Fibroblast of mammary gland (primary cell): ENCODE results near the gene UVRAG.
A peak's percentile ranks its signal among the peaks of the same experiment; 100 is the strongest.

Source experiments
- DNase-seq: peaks from one replicate; pipeline ENCODE4 v3.0.0-alpha.2; 2010; ENCODE audit warnings: low read depth
- H3K4me3 ChIP-seq: 2 replicates; pipeline ENCODE4 v1.5.1; 2011; ENCODE audit warnings: low read depth, mild to moderate bottlenecking, low read length, moderate library complexity; ENCODE audit not compliant: control insufficient read depth
- TF ChIP-seq, protein P1 (sequence below): conservative IDR thresholded peaks from 2 replicates; pipeline ENCODE4 v1.5.1; 2011; ENCODE audit warnings: low read depth, low read length, inconsistent platforms; ENCODE audit not compliant: control insufficient read depth, insufficient read depth

The UVRAG gene

DNA sequence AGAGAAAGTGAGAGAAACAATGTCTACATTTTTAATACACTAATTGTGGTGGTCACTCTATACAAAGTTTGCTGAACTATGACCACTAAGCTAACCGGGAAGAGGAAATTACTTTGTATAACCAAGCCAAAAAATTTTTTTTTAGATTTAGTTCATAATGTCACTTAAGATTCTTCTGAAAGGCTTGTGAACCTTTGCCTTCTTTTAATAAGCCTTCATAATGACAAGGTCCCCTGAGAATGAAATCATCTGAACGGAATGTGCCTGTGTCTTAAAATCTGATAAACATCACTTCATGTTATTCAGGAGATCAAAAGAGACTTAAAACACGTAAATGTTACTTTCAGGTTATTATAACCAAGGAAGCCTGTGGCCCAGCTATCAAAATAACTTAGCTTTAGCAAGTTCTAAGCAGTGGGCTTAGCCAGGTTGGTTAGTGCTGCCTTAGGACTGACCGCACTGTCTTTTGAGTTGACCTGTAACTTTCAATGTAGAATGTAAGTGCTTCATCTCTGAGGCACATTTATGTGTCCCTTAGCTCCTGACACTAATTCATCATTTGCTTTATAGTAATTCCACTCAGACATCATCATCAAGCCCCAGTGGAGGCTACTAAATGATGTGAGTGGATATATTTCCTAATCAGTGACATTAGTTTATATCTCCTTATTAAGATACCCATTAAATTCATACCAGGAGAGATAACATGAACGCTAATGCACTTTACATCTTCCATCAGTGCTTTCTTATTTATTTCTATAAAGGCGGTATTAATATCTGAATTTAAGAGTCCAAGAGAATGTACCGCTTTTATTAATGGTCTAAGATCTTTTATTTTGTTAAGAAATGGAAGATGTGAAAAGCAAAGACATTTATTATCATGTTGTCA is 268.8 kb downstream of the UVRAG start:
- H3K4me3 ChIP-seq, result no peak overlapping the region
- TF ChIP-seq, protein P1, sequence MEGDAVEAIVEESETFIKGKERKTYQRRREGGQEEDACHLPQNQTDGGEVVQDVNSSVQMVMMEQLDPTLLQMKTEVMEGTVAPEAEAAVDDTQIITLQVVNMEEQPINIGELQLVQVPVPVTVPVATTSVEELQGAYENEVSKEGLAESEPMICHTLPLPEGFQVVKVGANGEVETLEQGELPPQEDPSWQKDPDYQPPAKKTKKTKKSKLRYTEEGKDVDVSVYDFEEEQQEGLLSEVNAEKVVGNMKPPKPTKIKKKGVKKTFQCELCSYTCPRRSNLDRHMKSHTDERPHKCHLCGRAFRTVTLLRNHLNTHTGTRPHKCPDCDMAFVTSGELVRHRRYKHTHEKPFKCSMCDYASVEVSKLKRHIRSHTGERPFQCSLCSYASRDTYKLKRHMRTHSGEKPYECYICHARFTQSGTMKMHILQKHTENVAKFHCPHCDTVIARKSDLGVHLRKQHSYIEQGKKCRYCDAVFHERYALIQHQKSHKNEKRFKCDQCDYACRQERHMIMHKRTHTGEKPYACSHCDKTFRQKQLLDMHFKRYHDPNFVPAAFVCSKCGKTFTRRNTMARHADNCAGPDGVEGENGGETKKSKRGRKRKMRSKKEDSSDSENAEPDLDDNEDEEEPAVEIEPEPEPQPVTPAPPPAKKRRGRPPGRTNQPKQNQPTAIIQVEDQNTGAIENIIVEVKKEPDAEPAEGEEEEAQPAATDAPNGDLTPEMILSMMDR, result no peak
- peak; percentile 70 for DNase-seq

GRCh38 chr11:76085270-76085669 is 270.3 kb downstream of the UVRAG start:
- H3K4me3 ChIP-seq, result no peak overlapping the region
- no peak for DNase-seq
- TF ChIP-seq, protein P1, result no peak

DNA sequence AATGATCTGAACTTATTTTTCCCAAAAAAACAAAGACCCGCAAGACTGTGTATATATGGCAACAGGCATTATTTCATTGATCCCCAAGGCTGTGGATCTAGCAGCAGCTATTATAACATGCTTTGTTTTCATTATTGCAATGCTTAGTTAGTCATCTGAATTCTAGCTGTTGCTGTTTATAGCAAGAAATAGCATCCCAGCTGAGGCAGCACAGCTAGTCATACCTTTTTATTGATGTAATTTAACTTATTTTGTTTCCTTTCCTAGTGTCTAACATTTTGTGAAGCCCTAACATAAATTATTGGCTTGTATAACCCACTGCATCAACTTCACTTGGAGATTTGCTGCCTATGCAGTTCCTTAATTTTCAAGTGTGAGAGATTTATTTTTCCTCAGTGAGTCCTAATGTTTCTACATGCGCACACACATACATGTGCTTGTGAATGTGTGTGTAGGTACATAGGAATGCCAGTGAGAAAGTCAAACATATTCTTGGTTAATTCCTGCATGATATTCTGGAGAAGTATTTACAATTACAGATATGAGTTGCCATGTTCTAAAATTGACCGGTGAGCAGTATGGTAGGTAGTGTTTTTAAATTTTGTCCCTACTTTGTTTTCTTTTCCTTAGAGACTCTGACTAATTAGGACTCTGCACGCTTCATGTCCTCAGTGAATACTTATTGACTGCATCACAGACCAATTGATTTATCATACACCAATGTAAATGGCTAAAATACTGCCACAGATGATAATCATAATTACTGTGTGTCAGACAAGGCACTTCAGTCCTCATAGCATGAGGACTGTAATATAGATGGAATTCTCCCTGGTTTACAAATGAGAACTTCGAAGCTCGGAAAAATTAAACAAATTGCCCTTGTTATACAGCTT is 272.0 kb downstream of the UVRAG start:
- peak; percentile 70 for DNase-seq
- TF ChIP-seq, protein P1, result no peak
- H3K4me3 ChIP-seq, result no peak overlapping the region

- TF ChIP-seq, protein P1, result no peak
- H3K4me3 ChIP-seq, result no peak overlapping the region
- no peak for DNase-seq
Observed at GRCh38 chr11:76087749-76088148, 272.7 kb downstream of the UVRAG start.

DNA sequence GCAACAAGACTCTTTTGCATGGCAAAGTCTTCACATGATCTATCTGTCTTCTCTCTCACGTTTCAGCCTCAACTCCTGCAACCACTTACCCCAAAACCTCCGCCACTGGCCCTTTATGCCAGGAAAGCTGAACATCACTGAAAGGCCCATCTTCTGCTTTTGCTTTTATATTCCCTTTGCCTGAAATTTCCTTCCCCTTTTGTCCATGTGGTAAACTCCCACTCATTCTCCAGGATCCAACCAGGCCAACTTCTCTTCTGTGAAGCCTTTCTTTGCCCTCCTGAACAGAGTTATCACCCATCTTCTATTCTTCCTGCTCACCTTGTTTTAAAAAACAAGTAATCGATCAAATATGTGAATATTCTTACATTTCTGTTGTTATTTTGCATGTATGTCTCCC is 273.5 kb downstream of the UVRAG start:
- DNase-seq, result no peak
- no peak overlapping the region for H3K4me3 ChIP-seq
- TF ChIP-seq, protein P1, result no peak

DNA sequence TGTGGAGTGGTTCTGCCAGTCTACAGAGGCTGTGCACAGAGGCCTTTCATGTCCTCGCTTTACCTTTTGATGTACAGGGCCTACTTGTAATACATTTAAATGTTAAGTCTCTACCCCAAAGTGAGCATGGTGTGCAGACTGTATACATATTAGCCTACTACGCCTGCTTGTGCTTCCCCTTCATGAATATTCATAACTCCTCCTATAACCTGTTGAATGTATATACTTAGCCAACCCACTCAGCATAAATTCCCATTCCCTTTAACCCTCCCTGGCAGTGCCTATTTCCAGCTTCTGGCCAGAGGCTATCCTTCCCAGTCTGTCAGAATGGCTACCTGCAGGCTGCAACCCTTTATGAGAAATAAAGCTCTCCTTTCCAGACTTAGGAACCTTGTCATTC is 275.2 kb downstream of the UVRAG start:
- DNase-seq, result no peak
- no peak overlapping the region for H3K4me3 ChIP-seq
- TF ChIP-seq, protein P1, result no peak
